ENCODE measurements around the gene ATP7B.

GRCh38 chr13:52016296-52016695 is 5.0 kb upstream of the ATP7B start:
- TF ChIP-seq YY1 (IDR thresholded peaks at IDR 0.05; ENCODE audit: insufficient read depth, insufficient read length) = no peak
- no peak for TF ChIP-seq ZNF274 (IDR thresholded peaks at IDR 0.05; ENCODE audit: low read depth, low read length)
- TF ChIP-seq SUZ12 (IDR thresholded peaks at IDR 0.05; ENCODE audit: extremely low read depth, insufficient read depth, insufficient read length) = no peak

Data from NT2/D1 (cell line).